Stimulated activated naive CD4-positive, alpha-beta T cell treated with Interleukin-2 at 50 U/mL for 16 hours (primary cell): ENCODE results near the gene AHSG.

Experiments used
- DNase-seq: peaks from one replicate; lab custom pipeline; 2025; lab: John Stamatoyannopoulos, UW

AHSG gene

GRCh38 chr3:186642014-186642413, 29.2 kb downstream of the AHSG start:
- no peak for DNase-seq

GRCh38 chr3:186643493-186643892, 30.6 kb downstream of the AHSG start:
- DNase-seq, result no peak

GRCh38 chr3:186644683-186645082, 31.8 kb downstream of the AHSG start:
- DNase-seq, result no peak

- no peak for DNase-seq
Measured at GRCh38 chr3:186646106-186646505, 33.2 kb downstream of the AHSG start.

- no peak for DNase-seq
Measured at GRCh38 chr3:186646841-186647240, 34.0 kb downstream of the AHSG start.

GRCh38 chr3:186648851-186649250, 36.0 kb downstream of the AHSG start:
- no peak for DNase-seq

GRCh38 chr3:186651678-186652215, 38.9 kb downstream of the AHSG start:
- DNase-seq, result no peak

- no peak for DNase-seq
Measured at GRCh38 chr3:186653080-186653707, 40.3 kb downstream of the AHSG start.

- DNase-seq, result no peak
Measured at GRCh38 chr3:186653984-186654383, 41.1 kb downstream of the AHSG start.

GRCh38 chr3:186663361-186664118, 50.7 kb downstream of the AHSG start:
- DNase-seq, result no peak

GRCh38 chr3:186664119-186664495, 51.2 kb downstream of the AHSG start:
- DNase-seq, result no peak

- no peak for DNase-seq
Measured at GRCh38 chr3:186664506-186664905, 51.6 kb downstream of the AHSG start.

- no peak for DNase-seq
Measured at GRCh38 chr3:186665625-186666188, 52.8 kb downstream of the AHSG start, which contains the start of gene HRG. Gene HRG (plus strand): TSS chr3:186666014. CDS start chr3:186666032, 18 bp downstream.

- DNase-seq, result no peak
Measured at GRCh38 chr3:186668426-186668825, 55.6 kb downstream of the AHSG start.

- no peak for DNase-seq
Measured at GRCh38 chr3:186669378-186670084, 56.7 kb downstream of the AHSG start.

GRCh38 chr3:186670155-186670554, 57.3 kb downstream of the AHSG start:
- no peak for DNase-seq
